ENCODE results near the gene RASEF.

Gene RASEF

DNA sequence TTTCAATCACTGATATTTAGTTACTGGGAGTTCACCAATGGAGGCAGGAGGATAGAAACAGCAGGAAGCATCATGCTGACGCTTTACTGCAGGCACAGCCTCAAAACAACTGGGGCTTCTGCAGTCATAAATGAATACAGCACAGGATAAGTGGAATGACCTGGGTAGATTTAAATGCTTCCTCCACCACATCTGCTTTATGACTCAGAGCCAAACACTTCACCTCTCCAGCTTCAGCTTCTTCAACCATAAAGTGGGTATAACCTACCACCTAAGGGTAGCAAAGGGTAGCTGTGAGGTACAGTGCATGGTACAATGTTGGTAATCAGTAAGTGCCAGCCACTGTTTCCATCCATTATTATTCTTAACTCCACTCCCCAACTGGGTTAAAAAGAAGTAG, 28.4 kb downstream of the RASEF start:
- ChIA-PET CTCF (no interaction called here), POLR2A (no interaction called here)
- no peak for DNase-seq (ENCODE audit: extremely low spot score)

DNA sequence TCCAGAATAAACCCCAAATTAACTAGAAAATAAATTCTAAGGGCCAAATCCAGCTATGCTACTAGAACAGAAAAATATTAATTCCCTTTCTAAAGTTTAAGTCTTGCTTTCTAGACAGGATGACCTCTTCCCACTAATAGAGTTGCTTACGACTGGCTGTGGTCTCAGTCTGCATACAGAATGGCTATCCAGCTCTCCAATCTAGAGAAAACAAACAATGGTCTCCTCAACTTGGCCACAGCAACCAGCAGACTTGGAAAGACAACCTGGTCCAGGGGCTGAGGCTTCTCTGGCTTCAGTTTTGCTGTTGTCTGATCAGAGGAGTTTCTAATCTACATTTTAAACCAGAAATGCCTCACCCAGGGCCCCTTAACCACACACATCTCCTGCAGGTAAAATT, 28.9 kb downstream of the RASEF start:
- CTCF ChIA-PET = interaction anchor here (1.0 kb wide), 1 partner anchor 9 kb away, joined by 4 read pairs; no protein-coding TSS in a partner anchor
- TF ChIP-seq FOXA1 (IDR thresholded peaks at IDR 0.05) = no peak
- no peak for TF ChIP-seq ELF4 (IDR thresholded peaks at IDR 0.05)

More for the DNA sequence above, 28.4 kb downstream of the RASEF start:
- TF ChIP-seq L3MBTL2 (conservative IDR thresholded peaks at IDR 0.05) = no peak
- TF ChIP-seq SP1 (IDR thresholded peaks at IDR 0.05) = no peak
- TF ChIP-seq CTBP1 (IDR thresholded peaks at IDR 0.05; ENCODE audit: borderline replicate concordance) = no peak
- TF ChIP-seq TARDBP (IDR thresholded peaks at IDR 0.05) = no peak
- no peak for TF ChIP-seq FOXA1 (IDR thresholded peaks at IDR 0.05)
- TF ChIP-seq ZNF384 (IDR thresholded peaks at IDR 0.05) = no peak
- TF ChIP-seq HDGF (IDR thresholded peaks at IDR 0.05; ENCODE audit: borderline replicate concordance) = no peak
- no peak for TF ChIP-seq BHLHE40 (IDR thresholded peaks at IDR 0.05; ENCODE audit: borderline replicate concordance)
- no peak for TF ChIP-seq LEF1 (IDR thresholded peaks at IDR 0.05; ENCODE audit: borderline replicate concordance)
- no peak for TF ChIP-seq ELF4 (IDR thresholded peaks at IDR 0.05)
- no peak for TF ChIP-seq FOXM1 (IDR thresholded peaks at IDR 0.05; ENCODE audit: borderline replicate concordance)
- TF ChIP-seq, protein P1, sequence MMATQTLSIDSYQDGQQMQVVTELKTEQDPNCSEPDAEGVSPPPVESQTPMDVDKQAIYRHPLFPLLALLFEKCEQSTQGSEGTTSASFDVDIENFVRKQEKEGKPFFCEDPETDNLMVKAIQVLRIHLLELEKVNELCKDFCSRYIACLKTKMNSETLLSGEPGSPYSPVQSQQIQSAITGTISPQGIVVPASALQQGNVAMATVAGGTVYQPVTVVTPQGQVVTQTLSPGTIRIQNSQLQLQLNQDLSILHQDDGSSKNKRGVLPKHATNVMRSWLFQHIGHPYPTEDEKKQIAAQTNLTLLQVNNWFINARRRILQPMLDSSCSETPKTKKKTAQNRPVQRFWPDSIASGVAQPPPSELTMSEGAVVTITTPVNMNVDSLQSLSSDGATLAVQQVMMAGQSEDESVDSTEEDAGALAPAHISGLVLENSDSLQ (IDR thresholded peaks at IDR 0.05) = no peak

DNA sequence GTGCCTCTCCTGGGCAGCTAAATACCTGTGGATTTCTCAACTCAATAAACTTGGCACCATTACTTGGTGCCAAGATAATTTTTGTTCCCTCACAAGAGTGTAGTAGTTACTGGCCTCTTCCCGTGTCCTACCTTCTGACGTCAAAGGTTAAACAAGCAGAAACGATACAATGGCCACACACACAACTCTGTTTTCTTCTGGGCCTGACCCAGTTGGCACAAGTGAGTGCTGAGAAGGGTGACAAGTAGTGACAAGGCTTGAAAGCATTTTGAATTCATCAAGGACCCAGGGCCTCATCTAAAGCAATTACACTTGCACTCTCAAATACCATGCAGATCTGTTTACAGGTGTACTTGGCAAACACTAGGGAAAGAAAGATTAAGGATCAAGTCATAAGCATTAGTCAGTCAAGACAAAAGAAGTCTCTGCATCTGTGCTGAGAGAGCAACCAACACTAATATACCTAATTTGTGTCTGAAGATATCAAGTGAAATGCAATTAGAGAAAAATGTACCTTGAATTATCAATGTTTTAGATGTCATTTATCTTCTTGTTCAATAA, 30.8 kb downstream of the RASEF start:
- TF ChIP-seq HDGF (IDR thresholded peaks at IDR 0.05; ENCODE audit: borderline replicate concordance) (no peak), BHLHE40 (IDR thresholded peaks at IDR 0.05; ENCODE audit: borderline replicate concordance) (no peak), NFRKB (IDR thresholded peaks at IDR 0.05) (no peak), FOXK2 (IDR thresholded peaks at IDR 0.05) (no peak)
- TF ChIP-seq, protein P1 (IDR thresholded peaks at IDR 0.05) = no peak
- POLR2A ChIA-PET = no interaction called here
- CTCF ChIA-PET = no interaction called here
- no peak for DNase-seq (ENCODE audit: extremely low spot score)

More for the DNA sequence above, 28.9 kb downstream of the RASEF start:
- POLR2A ChIA-PET = no interaction called here
- DNase-seq (ENCODE audit: extremely low spot score) = no peak

DNA sequence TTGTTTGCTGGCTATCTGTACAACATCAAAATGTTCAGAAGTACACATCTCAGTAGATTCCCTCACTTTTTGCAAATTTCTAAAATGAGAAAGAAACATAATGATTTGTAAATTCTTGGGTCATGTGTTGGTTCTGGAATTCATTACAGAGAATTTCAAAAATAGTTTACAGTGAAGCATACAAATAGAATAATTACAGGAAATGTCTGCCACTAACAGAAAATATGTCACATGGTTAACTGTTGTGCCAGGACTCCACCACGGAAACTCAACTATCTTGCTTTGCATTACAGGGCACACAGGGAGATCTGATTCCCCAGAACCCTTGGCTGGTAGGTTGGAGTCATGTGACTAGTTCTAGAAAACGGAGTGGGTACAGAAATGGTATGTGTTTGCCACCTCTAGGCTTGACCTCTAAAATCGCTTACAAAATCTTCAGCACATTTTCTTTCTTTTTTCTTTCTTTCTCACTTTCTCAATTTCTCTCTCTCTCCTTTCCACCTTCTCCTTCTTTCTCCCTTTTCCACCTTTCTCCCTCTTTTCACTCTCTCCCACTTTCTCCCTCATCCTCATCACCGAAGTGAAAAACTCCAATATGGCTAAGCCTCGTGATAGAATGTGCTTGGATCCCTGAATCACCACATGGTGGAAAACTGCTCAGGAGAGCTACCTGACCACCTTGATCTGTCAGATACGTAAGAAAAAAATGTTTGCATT, 32.4 kb downstream of the RASEF start:
- DNase-seq (ENCODE audit: extremely low spot score) = no peak
- TF ChIP-seq BHLHE40 (IDR thresholded peaks at IDR 0.05; ENCODE audit: borderline replicate concordance) (no peak), FOXK2 (IDR thresholded peaks at IDR 0.05) (no peak), SUZ12 (IDR thresholded peaks at IDR 0.05) (no peak), FOXA1 (IDR thresholded peaks at IDR 0.05) (no peak), FOXM1 (IDR thresholded peaks at IDR 0.05; ENCODE audit: borderline replicate concordance) (no peak)
- ChIA-PET POLR2A (no interaction called here), CTCF (no interaction called here)

DNA sequence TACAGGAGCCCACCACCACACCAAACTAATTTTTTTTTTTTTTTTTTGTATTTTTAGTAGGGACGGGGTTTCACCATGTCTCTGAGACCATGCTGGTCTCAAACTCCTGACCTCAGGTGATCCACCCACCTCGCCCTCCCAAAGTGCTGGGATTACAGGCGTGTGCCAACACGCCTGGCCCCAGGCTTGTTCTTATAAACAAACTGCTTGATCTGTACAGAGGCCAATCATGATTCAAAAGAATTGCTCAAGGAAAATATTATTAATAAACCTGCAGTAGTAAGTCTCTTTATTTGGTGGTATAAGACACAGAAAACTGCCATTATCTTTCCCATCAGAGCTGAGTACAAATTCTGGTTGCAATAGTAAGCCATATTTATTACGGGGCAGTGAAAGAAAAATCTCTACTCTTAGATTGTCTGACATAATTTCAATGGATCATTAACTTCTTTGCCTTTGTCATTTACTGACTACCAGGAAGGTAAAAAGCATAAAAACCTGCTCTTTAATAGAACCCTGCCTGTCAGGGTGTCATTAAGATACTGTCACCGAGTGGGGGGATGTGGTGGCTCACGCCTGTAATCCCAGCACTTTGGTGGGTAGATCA, 33.3 kb downstream of the RASEF start:
- no peak for DNase-seq (ENCODE audit: extremely low spot score)
- ChIA-PET CTCF (no interaction called here), POLR2A (no interaction called here)
- TF ChIP-seq FOXA1 (IDR thresholded peaks at IDR 0.05) = no peak
- no peak for TF ChIP-seq HDGF (IDR thresholded peaks at IDR 0.05; ENCODE audit: borderline replicate concordance)
- no peak for TF ChIP-seq FOXK2 (IDR thresholded peaks at IDR 0.05)
- TF ChIP-seq ARNT (IDR thresholded peaks at IDR 0.05) = no peak
- no peak for TF ChIP-seq LEF1 (IDR thresholded peaks at IDR 0.05; ENCODE audit: borderline replicate concordance)
- no peak for TF ChIP-seq TARDBP (IDR thresholded peaks at IDR 0.05)
- TF ChIP-seq CTBP1 (IDR thresholded peaks at IDR 0.05; ENCODE audit: borderline replicate concordance) = no peak
- TF ChIP-seq L3MBTL2 (conservative IDR thresholded peaks at IDR 0.05) = no peak
- TF ChIP-seq ELF4 (IDR thresholded peaks at IDR 0.05) = no peak
- no peak for TF ChIP-seq SP1 (IDR thresholded peaks at IDR 0.05)
- TF ChIP-seq, protein P1 (IDR thresholded peaks at IDR 0.05) = no peak
- TF ChIP-seq FOXM1 (IDR thresholded peaks at IDR 0.05; ENCODE audit: borderline replicate concordance) = no peak
- no peak for TF ChIP-seq ZNF384 (IDR thresholded peaks at IDR 0.05)
- no peak for TF ChIP-seq NFRKB (IDR thresholded peaks at IDR 0.05)
- no peak for TF ChIP-seq SUZ12 (IDR thresholded peaks at IDR 0.05)
- TF ChIP-seq BHLHE40 (IDR thresholded peaks at IDR 0.05; ENCODE audit: borderline replicate concordance) = no peak

DNA sequence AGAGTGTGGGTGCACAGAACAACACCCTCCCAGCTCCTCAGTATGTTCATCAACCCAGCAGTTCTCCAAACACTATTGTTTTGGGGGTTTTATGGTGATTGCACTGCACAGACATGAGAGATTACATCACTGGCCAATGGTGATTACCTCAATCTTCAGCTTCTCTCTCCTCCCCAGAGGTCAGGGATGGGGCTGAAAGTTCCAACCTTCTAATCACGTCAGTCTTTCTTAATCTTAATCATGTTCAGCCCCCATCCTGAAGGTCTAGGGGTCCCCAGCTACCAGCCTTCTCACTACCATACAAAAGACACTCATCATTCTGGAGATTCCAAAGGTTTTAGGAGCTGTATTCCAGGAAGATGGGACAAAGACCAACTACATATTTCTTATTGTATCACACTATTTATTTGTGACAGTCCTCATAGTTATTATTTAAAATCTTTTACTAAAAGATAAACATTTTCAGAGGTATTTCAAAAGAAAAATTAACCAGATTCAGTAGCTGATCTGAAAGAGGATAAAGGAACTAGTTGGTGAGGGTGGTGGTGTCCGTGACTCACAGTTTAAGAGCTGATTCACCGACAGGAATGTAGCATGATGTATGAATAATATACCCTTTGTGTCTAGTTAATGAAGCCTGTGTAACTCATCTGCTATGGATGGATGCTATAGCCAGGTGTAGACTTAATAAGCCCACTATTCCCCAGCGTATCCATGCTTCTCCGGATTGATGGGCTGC, 35.6 kb downstream of the RASEF start:
- ChIA-PET POLR2A (no interaction called here), CTCF (no interaction called here)

More for the DNA sequence above, 35.6 kb downstream of the RASEF start:
- DNase-seq (ENCODE audit: extremely low spot score) = no peak
- TF ChIP-seq FOXM1 (IDR thresholded peaks at IDR 0.05; ENCODE audit: borderline replicate concordance) = no peak
- no peak for TF ChIP-seq SP1 (IDR thresholded peaks at IDR 0.05)
- TF ChIP-seq FOXK2 (IDR thresholded peaks at IDR 0.05) = no peak
- TF ChIP-seq BHLHE40 (IDR thresholded peaks at IDR 0.05; ENCODE audit: borderline replicate concordance) = no peak
- TF ChIP-seq TARDBP (IDR thresholded peaks at IDR 0.05) = no peak
- TF ChIP-seq ARNT (IDR thresholded peaks at IDR 0.05) = no peak
- no peak for TF ChIP-seq CTBP1 (IDR thresholded peaks at IDR 0.05; ENCODE audit: borderline replicate concordance)
- TF ChIP-seq, protein P1 (IDR thresholded peaks at IDR 0.05) = no peak

Data from HEK293T (cell line).